Omental fat pad (tissue), 4 donors: Measurements from ENCODE around the gene TIAM2. TPM values are rescaled to one million over a fixed set of nuclear protein-coding genes. Genes with fewer than 3 reads are reported as not detected.

ENCODE experiments used
- ATAC-seq: fragments of 150-250 bp; one replicate; pipeline ENCODE4 v1.9.1; 2016; ENCODE audit warnings: mild to moderate bottlenecking, moderate library complexity; ENCODE audit not compliant: low FRiP score
- DNase-seq: peaks from one replicate; pipeline ENCODE4 v3.0.0-alpha.2; 2019; ENCODE audit warnings: low spot score
- total RNA-seq, 4 donors: library from RNA; depleted of rRNA; stranded (reverse); fragments of >200 nt; gene quantifications; one replicate each; pipeline ENCODE4 v1.1.0, GENCODE V29; 2016
- TF ChIP-seq, protein P1 (sequence below), 3 donors: fragments of 450-650 bp; IDR thresholded peaks; one replicate each; pipeline ENCODE4 v1.5.1; 2016 to 2017; ENCODE audit warnings: antibody characterized with exemption in 3 of 3, mild to moderate bottlenecking in 3 of 3, moderate library complexity in 2 of 3

Gene TIAM2
- total RNA-seq, 4 donors from 2014 or later, result 4.8 to 10.6 (median 6.4) TPM

DNA sequence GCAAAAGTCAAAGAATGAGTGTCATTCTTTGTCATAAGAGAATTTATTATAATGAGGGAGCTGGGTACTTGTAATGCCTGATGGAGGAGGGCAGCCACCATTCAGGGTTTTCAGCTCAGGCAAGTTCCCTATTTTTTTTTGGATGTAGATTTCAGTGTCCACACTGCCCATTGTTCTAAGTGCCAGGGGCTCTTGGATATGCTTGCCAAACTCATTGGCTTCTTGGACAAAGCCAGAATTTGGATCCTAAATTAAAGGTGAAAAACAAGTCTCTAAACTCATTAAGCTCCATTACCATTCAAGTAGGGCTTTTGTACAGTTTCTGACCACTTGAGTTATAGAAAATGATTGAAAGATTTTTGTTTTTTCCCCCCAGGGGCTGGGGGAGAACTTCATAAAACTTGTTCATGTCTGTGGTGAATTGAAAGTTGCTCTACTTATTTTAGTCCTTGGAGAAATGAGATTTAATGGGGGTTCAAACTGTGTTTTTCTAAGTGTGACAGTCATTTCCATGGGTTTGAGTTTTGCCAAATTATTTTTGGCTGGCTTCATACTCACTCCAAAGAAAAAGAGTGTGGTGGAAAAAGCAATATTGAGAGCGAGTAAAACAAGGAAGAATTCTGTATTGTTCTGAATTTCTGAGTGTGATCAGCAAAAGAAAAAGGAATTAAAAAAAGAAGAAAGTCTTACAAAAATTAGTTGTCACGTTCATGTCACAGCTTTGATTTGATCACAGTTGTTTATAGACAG lies 46.0 kb downstream of the TIAM2 start:
- DNase-seq, result no peak
- TF ChIP-seq, protein P1, sequence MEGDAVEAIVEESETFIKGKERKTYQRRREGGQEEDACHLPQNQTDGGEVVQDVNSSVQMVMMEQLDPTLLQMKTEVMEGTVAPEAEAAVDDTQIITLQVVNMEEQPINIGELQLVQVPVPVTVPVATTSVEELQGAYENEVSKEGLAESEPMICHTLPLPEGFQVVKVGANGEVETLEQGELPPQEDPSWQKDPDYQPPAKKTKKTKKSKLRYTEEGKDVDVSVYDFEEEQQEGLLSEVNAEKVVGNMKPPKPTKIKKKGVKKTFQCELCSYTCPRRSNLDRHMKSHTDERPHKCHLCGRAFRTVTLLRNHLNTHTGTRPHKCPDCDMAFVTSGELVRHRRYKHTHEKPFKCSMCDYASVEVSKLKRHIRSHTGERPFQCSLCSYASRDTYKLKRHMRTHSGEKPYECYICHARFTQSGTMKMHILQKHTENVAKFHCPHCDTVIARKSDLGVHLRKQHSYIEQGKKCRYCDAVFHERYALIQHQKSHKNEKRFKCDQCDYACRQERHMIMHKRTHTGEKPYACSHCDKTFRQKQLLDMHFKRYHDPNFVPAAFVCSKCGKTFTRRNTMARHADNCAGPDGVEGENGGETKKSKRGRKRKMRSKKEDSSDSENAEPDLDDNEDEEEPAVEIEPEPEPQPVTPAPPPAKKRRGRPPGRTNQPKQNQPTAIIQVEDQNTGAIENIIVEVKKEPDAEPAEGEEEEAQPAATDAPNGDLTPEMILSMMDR (IDR thresholded peaks at IDR 0.05), result no peak
- ATAC-seq, result no peak

DNA sequence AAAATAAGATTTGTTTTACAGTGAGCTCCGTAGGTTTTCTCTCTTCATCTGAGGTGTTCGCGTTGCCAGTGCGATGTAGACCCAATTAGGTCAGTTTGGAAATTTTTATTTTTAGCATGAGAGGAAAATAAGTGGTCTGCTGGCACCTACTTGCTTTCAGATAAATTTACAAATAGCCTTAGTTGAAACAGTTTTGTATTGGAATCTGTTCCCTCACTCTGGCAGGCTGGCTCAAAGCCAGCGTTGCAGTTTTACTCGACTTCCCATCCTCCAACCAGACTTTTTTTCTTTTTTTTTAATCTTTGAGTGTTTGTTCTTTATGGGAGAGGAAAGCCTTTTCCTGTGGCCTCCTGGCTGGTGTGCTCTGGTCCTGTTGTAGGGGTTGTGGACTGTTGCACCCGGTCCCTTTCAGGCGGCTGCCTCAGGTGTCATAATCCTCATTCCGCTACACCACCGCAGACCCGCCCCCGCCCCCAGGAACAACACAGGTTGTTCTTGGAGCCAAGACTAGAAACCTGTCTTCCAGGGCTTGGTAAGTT lies 46.7 kb downstream of the TIAM2 start:
- TF ChIP-seq, protein P1 (IDR thresholded peaks at IDR 0.05), result no peak
- DNase-seq (no peak), ATAC-seq (no peak)

DNA sequence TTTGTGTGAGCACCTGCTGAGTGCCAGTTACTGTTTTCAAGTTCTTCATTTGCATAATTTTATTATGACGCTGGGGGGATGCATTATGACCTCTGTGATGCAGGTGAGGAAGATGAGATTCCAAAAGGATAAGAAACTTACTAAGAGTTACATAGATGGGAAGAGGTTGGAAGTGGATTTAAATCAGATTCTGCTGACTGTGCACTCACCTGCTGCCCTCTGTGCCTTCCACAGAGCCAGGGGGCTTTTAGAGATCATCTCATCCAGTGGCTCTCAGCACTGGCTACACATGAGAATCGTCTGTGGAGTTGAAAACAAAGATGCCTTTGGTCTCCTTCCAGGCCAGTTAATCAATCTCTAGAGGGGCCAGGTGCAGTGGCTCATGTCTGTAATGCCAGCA lies 47.9 kb downstream of the TIAM2 start:
- ATAC-seq (no peak), DNase-seq (no peak)
- TF ChIP-seq, protein P1 (IDR thresholded peaks at IDR 0.05), result no peak

DNA sequence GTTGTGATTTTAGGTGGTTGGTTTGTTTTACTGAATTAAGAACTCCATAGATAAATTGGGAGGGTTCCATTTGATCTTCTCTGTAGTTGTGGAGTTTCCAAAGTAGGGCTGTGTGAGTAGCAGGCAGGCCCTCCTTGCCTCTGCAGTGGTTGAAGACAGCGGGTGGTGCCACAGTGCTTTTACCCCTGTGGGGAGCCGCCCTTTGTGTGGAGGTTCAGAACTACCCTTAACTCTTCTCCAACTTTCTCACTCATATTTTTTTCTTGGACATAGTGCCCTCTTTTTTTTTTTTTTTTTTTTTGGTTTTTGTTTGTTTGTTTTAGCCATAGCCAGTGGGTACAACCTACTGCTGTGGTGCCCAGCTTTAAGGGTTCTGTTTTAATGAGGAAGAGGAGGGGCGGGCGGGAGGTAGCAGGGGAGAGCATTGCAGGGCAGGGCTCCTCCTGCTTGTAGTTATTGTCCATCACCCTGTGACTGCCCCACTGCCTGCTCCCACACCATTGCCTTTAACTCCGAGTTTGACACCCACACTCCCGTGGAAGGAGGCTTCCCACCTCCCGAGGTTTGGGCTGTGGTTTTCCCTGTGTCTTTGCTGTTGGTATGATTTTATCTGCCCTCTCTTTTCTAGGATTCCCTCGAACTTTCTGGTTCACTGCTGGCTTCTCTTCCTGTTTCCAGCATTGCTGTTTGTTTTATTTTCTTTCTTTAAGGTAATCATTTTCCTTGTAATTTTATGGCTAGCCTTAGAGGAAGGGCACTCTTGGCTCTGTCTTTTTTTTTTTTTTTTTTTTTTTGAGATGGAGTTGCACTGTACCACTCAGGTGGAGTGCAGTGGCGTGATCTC lies 50.7 kb downstream of the TIAM2 start:
- TF ChIP-seq, protein P1 (IDR thresholded peaks at IDR 0.05), result no peak
- no peak for DNase-seq
- ATAC-seq, result no peak

DNA sequence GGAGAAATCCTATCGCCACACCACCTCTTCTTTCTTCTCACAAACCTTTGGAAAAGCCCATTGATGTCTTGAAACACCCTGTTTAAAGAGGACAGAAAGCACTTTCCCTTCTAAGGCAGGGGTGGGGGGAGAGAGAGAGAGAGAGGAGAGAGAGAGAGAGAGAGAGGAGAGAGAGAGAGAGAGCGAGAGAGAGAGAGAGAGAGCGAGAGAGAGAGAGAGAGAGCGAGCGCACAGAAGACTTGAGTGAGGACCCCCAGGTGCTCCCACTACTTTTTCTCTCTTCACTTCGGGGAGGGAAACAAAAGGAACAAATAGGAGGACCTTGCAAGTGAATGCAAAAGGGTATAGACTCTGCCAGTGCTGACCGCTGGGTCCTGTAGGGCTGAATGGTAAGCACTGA lies 52.4 kb downstream of the TIAM2 start:
- DNase-seq, result no peak
- TF ChIP-seq, protein P1 (IDR thresholded peaks at IDR 0.05), result no peak
- ATAC-seq, result no peak

DNA sequence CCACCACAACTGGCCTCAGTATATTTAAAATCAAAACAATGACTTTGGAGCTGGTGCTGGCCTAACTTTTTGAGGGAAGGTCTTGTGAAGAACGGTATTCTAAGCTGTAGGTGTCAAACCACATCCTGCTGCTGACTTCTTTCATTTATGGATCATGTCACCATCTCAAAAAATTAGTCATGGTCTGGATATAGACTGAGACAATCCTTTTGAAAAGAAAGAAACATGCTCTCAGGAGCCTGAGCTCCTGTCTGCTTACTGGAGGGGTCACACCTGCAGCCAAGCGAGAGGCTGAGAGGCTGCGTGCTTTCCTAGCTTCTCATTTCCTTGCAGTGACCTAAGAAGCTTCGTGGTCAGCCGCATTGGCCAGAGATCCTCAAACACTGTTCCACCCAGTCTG lies 55.2 kb downstream of the TIAM2 start:
- DNase-seq (no peak), ATAC-seq (no peak)
- TF ChIP-seq, protein P1 (IDR thresholded peaks at IDR 0.05), result no peak
